WI38 (cell line): ENCODE measurements around the gene MAMDC4.

ENCODE experiments used
- H3K4me3 ChIP-seq: 2 replicates; pipeline ENCODE4 v1.5.1; 2011; ENCODE audit warnings: low read depth, mild to moderate bottlenecking, control low read depth, low read length
- TF ChIP-seq, protein P1 (sequence below): IDR thresholded peaks from 2 replicates; pipeline ENCODE4 v1.5.1; 2012; ENCODE audit warnings: low read depth, mild to moderate bottlenecking, control low read depth, low read length

Gene MAMDC4

DNA sequence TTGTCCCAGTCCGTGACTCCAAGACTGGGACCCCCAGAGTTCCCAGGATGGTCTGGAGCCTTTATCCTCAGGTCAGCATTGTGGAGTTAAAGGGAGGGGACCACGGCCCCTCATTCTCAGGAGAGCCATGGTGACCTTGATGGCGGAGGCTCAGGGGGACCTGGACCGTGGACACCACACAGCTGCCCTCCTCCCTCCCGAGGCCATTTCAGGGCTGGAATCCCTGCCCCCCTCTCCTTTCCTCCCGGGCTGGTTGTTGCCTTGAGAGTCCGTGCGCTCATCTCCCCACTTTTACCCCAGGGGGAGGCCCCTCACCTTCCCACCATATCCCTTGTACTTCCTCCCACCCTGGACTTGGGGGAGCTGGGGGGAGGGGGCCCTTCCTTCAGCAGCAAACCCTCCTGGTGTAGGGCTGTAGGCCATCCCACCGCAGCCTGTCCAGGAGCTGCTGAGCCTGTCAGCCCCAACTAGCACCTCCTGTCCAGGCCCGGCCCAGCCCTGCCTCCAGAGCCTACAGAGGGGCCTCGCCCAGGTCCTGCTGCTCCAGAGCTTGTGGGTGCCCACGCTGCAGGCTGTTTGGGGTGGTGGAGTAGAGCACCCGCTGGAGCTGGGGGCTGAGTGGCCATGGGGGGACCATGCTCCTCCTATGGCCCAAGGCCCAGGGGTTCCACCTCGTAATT is 24.2 kb upstream of the MAMDC4 start:
- TF ChIP-seq, protein P1, sequence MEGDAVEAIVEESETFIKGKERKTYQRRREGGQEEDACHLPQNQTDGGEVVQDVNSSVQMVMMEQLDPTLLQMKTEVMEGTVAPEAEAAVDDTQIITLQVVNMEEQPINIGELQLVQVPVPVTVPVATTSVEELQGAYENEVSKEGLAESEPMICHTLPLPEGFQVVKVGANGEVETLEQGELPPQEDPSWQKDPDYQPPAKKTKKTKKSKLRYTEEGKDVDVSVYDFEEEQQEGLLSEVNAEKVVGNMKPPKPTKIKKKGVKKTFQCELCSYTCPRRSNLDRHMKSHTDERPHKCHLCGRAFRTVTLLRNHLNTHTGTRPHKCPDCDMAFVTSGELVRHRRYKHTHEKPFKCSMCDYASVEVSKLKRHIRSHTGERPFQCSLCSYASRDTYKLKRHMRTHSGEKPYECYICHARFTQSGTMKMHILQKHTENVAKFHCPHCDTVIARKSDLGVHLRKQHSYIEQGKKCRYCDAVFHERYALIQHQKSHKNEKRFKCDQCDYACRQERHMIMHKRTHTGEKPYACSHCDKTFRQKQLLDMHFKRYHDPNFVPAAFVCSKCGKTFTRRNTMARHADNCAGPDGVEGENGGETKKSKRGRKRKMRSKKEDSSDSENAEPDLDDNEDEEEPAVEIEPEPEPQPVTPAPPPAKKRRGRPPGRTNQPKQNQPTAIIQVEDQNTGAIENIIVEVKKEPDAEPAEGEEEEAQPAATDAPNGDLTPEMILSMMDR: no peak
- no peak overlapping the region for H3K4me3 ChIP-seq

- TF ChIP-seq, protein P1: no peak
- H3K4me3 ChIP-seq: no peak overlapping the region
Observed at GRCh38 chr9:136828474-136829140, 23.5 kb upstream of the MAMDC4 start.

- no peak overlapping the region for H3K4me3 ChIP-seq
- TF ChIP-seq, protein P1: no peak
Observed at GRCh38 chr9:136829412-136829811, 22.7 kb upstream of the MAMDC4 start.

- TF ChIP-seq, protein P1: no peak
- no peak overlapping the region for H3K4me3 ChIP-seq
Observed at GRCh38 chr9:136829981-136830885, 21.9 kb upstream of the MAMDC4 start.

DNA sequence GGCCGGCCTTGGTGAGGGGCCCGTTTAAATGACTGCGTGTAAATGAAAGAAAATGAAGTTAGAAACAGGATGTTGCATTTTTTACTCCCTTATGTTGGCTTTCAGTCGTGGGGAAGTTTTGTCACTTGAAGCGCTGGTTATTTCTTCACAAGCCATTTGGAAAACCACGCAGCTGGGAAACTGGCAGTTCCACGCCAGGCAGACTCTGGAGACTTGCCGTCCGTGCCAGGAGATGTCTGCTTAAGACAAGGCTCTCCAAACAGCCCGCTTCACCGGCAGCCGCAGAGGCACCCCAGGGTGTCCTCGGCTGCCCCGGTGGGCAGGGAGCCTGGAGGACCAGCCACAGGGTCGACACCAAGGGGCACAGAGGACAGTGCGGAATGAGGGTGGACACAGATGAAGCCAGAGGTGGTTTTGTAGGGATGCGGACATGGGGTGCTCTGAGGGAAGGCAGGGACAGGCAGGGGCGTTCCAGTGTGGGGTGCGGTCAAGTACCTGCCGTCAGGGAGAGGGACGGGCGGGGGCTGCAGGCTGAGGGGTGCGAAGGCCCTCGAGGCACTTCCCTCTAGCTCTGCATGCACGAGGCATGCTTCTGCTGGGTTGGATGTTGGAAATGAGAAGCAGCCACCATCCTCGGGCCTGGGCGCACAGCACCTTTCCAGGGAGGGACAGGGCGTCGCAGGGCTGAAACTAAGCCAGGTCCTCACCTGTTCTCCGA is 21.0 kb upstream of the MAMDC4 start:
- TF ChIP-seq, protein P1: no peak
- H3K4me3 ChIP-seq: no peak overlapping the region

GRCh38 chr9:136831720-136832104 is 20.4 kb upstream of the MAMDC4 start:
- TF ChIP-seq, protein P1: no peak
- no peak overlapping the region for H3K4me3 ChIP-seq
